K562 (cell line): ENCODE measurements around the gene SLFNL1. TPM values are rescaled to one million over a fixed set of nuclear protein-coding genes. Genes with fewer than 3 reads are reported as not detected.

ENCODE experiments used
- ATF7 ChIP-seq: fragments of 450-650 bp; IDR thresholded peaks from 2 replicates; pipeline ENCODE4 v1.7.1; 2014; ENCODE audit warnings: mild to moderate bottlenecking, moderate library complexity
- CREBBP ChIP-seq: IDR thresholded peaks from one replicate; pipeline ENCODE4 v1.6.1; 2012; ENCODE audit warnings: low read depth, mild to moderate bottlenecking, control low read depth, inconsistent platforms, low read length
- FOXA3 ChIP-seq, 2 experiments: fragments of 450-650 bp in 1 of 2; sonication (generic) in 1 of 2; formaldehyde crosslinking; IDR thresholded peaks in 1 of 2; conservative IDR thresholded peaks in 1 of 2; 2 replicates each; pipeline versions ENCODE4 v1.4.0 to v1.8.0; 2020 to 2022; ENCODE audit warnings: mild to moderate bottlenecking in 2 of 2, missing genetic modification reagents in 1 of 2
- KLF13 ChIP-seq: fragments of 450-650 bp; IDR thresholded peaks from 2 replicates; pipeline ENCODE4 v1.6.1; 2016; ENCODE audit warnings: missing genetic modification characterization, low read depth, mild to moderate bottlenecking, missing compliant biosample characterization, moderate library complexity, borderline replicate concordance
- MAFK ChIP-seq: IDR thresholded peaks from 2 replicates; pipeline ENCODE4 v1.6.1; 2011; ENCODE audit warnings: low read length, improper control_type of control experiment
- MEIS2 ChIP-seq: fragments of 450-650 bp; IDR thresholded peaks from 2 replicates; pipeline ENCODE4 v1.6.1; 2014; ENCODE audit warnings: mild to moderate bottlenecking; ENCODE audit not compliant: partially characterized antibody
- NFXL1 ChIP-seq: fragments of 450-650 bp; formaldehyde crosslinking; IDR thresholded peaks from 2 replicates; pipeline ENCODE4 v1.4.0; 2021; ENCODE audit warnings: mild to moderate bottlenecking
- PTTG1 ChIP-seq: fragments of 450-650 bp; IDR thresholded peaks from 2 replicates; pipeline ENCODE4 v1.6.1; 2016; ENCODE audit warnings: low read depth, mild to moderate bottlenecking, missing genetic modification characterization, missing compliant biosample characterization
- PYGO2 ChIP-seq: fragments of 450-650 bp; IDR thresholded peaks from 2 replicates; pipeline ENCODE4 v1.6.1; 2016; ENCODE audit warnings: mild to moderate bottlenecking, missing genetic modification characterization, moderate library complexity, missing compliant biosample characterization
- RB1 ChIP-seq: fragments of 450-650 bp; IDR thresholded peaks from 2 replicates; pipeline ENCODE4 v1.6.1; 2017; ENCODE audit warnings: low read depth, mild to moderate bottlenecking
- SRSF7 ChIP-seq: fragments of 200-400 bp; formaldehyde crosslinking; optimal IDR thresholded peaks from 2 replicates; pipeline ENCODE3; 2017; ENCODE audit warnings: mild to moderate bottlenecking, low read depth, low read length
- TARDBP ChIP-seq: fragments of 450-650 bp; IDR thresholded peaks from 2 replicates; pipeline ENCODE4 v1.6.1; 2016
- TRIM24 ChIP-seq, 2 experiments: fragments of 450-650 bp; IDR thresholded peaks; 2 replicates each; pipeline ENCODE4 v1.6.1; 2016
- TRIM28 ChIP-seq: fragments of 450-650 bp; IDR thresholded peaks from 2 replicates; pipeline ENCODE4 v1.6.1; 2017
- XRCC5 ChIP-seq: fragments of 200-400 bp; formaldehyde crosslinking; IDR thresholded peaks from 2 replicates; pipeline ENCODE4 v1.6.1; 2017; ENCODE audit warnings: low read depth, mild to moderate bottlenecking, low read length
- ZBTB40 ChIP-seq, 2 experiments: fragments of 450-650 bp in 1 of 2; sonication (generic) in 1 of 2; formaldehyde crosslinking in 1 of 2; IDR thresholded peaks; 2 replicates each; pipeline versions ENCODE4 v1.7.1 to v1.9.0; 2016 to 2022; ENCODE audit warnings: inconsistent platforms in 1 of 2, mild to moderate bottlenecking in 1 of 2, missing genetic modification reagents in 1 of 2
- ZNF184 ChIP-seq: sonication (generic); formaldehyde crosslinking; IDR thresholded peaks from 2 replicates; pipeline ENCODE4 v1.5.0; 2020; ENCODE audit warnings: missing genetic modification reagents
- ZNF347 ChIP-seq: fragments of 450-650 bp; formaldehyde crosslinking; IDR thresholded peaks from 2 replicates; pipeline ENCODE4 v1.4.0; 2020; ENCODE audit warnings: low read depth, mild to moderate bottlenecking, moderate library complexity
- ZNF408 ChIP-seq: fragments of 250-450 bp; sonication (Bioruptor Pico); IDR thresholded peaks from 2 replicates; pipeline ENCODE4 v1.4.0; 2020; ENCODE audit warnings: low read depth, mild to moderate bottlenecking, moderate library complexity
- ZNF589 ChIP-seq: fragments of 200-800 bp; sonication (Bioruptor generic); IDR thresholded peaks from 2 replicates; pipeline ENCODE4 v1.6.1; 2016; ENCODE audit warnings: low read depth, missing genetic modification characterization, missing compliant biosample characterization
- polyA plus RNA-seq, 8 experiments: library from polyadenylated mRNA; depleted of rRNA in 4 of 8; stranded (reverse) in 5 of 8; unstranded in 3 of 8; fragments of >200 nt; fragmentation: Nextera tagmentation in 2 of 8; fragmentation: Illumina TruSeq in 1 of 8; extraction: Ambion mirVana in 2 of 8; extraction: Trizol in 1 of 8; gene quantifications; 2 replicates each; pipeline versions ENCODE4 v1.2.1 to v1.2.3, GENCODE V29; 2011 to 2014; ENCODE audit warnings: inconsistent platforms in 1 of 8, missing spikeins in 1 of 8
- total RNA-seq, 7 experiments: library from RNA; depleted of rRNA in 6 of 7; stranded (reverse); fragments of >200 nt in 6 of 7; fragmentation: Illumina TruSeq in 2 of 7; extraction: Trizol in 2 of 7; gene quantifications; 2 replicates each; pipeline versions ENCODE4 v1.2.1 to v1.2.3, GENCODE V29; 2011 to 2021; ENCODE audit warnings: low replicate concordance in 1 of 7

SLFNL1 gene
- total and polyA plus RNA-seq, 9 of the 15 experiments (the other 6 are each of a cell fraction or from before 2014, with no cell fraction given): 0.05 to 0.14 (median 0.06) TPM; not detected in 5

GRCh38 chr1:41003640-41004220, 17.8 kb downstream of the SLFNL1 start (continued):
- TF ChIP-seq RB1: peak; percentile 34; the same call in 1 of the 2 replicates
- TF ChIP-seq MEIS2: peak; percentile 96
- no peak for TF ChIP-seq NFXL1 (CRISPR knock-in tag)
- TF ChIP-seq ATF7: peak; percentile 94
- TF ChIP-seq FOXA3 (CRISPR knock-in tag; conservative IDR thresholded peaks at IDR 0.05 in 1 of 2, IDR thresholded peaks at IDR 0.05 in 1 of 2): peak in 1 of 2 experiments; percentile 71; a peak in 3 of 4 replicates
- peak; percentile 85 to 90 for TF ChIP-seq TRIM24 (IDR thresholded peaks at IDR 0.05)
- 0 out of 2 replicates have a peak, but pooled peaks have one; percentile 11 for TF ChIP-seq KLF13 (tag)
- no peak for TF ChIP-seq PTTG1
- no peak for TF ChIP-seq ZNF347 (CRISPR knock-in tag)
- TF ChIP-seq ZBTB40 (IDR thresholded peaks at IDR 0.05): no peak
- TF ChIP-seq ZBTB40 (CRISPR knock-in tag; IDR thresholded peaks at IDR 0.05): no peak
- 0 out of 2 replicates have a peak, but pooled peaks have one; percentile 74 for TF ChIP-seq TARDBP
- no peak for TF ChIP-seq ZNF184 (CRISPR knock-in tag)
- TF ChIP-seq MAFK: no peak
- TF ChIP-seq XRCC5: peak; percentile 78; the same call in 1 of the 2 replicates
- TF ChIP-seq ZNF408 (CRISPR knock-in tag): no peak
- no peak for TF ChIP-seq CREBBP
- peak; percentile 77 for TF ChIP-seq PYGO2 (tag)
- no peak for TF ChIP-seq SRSF7
- TF ChIP-seq TRIM28: peak; percentile 82
- TF ChIP-seq ZNF589 (CRISPR knock-in tag): peak; percentile 96
